B cell (primary cell): ENCODE results near the gene GCSH. TPM values are rescaled to one million over a fixed set of nuclear protein-coding genes. Genes with fewer than 3 reads are reported as not detected.

Source experiments
- ATAC-seq: fragments of 200-7000 bp; cut with Tn5 transposase; one replicate; pipeline ENCODE4 v1.10.0; 2021; ENCODE audit warnings: low read depth, mild to moderate bottlenecking, moderate number of reproducible peaks, moderate library complexity
- CTCF ChIA-PET: fragments of 350-600 bp; sonication (Branson Sonifier 250); formaldehyde crosslinking; loops from one replicate; lab custom pipeline; 2021; ENCODE audit warnings: antibody characterized with exemption, inconsistent platforms; lab: Charles Lee
- POLR2A ChIA-PET: fragments of 350-600 bp; sonication (Branson Sonifier 250); formaldehyde crosslinking; loops from one replicate; lab custom pipeline; 2021; ENCODE audit warnings: antibody characterized with exemption; lab: Charles Lee
- DNase-seq: peaks from one replicate; pipeline ENCODE4 v3.0.0; 2013
- H2AFZ ChIP-seq: 2 replicates; pipeline ENCODE4 v1.6.1; 2012; ENCODE audit warnings: mild to moderate bottlenecking, low read depth, low read length; ENCODE audit not compliant: insufficient read depth, poor library complexity, severe bottlenecking
- H3K27ac ChIP-seq, 2 donors: 1 replicate in 1 of 2; 2 replicates in 1 of 2; pipeline ENCODE4 v1.5.1; 2012 to 2013; ENCODE audit warnings: low read length in 2 of 2, mild to moderate bottlenecking in 2 of 2, moderate library complexity in 1 of 2
- H3K27me3 ChIP-seq, 4 experiments: fragments of 200-600 bp in 1 of 4; sonication (generic) in 1 of 4; replicated peaks in 1 of 4; 1 replicate in 2 of 4; 2 replicates in 2 of 4; pipeline versions ENCODE4 v1.6.1 to v1.7.0; 2013 to 2016; ENCODE audit warnings: low read length in 3 of 4, mild to moderate bottlenecking in 2 of 4, mixed read lengths in 1 of 4, moderate library complexity in 1 of 4; ENCODE audit not compliant: insufficient read depth in 4 of 4, control insufficient read depth in 3 of 4; ENCODE audit errors: control extremely low read depth in 1 of 4
- H3K36me3 ChIP-seq, 2 experiments: replicated peaks in 1 of 2; 1 replicate in 1 of 2; 2 replicates in 1 of 2; pipeline versions ENCODE4 v1.6.1 to v1.7.1; 2013; ENCODE audit warnings: low read length in 1 of 2; ENCODE audit not compliant: insufficient read depth in 2 of 2, control insufficient read depth in 1 of 2; ENCODE audit errors: control extremely low read depth in 1 of 2, extremely low read depth in 1 of 2
- H3K4me1 ChIP-seq, 2 donors: fragments of 200-600 bp in 1 of 2; sonication (generic) in 1 of 2; 1 replicate in 1 of 2; 2 replicates in 1 of 2; pipeline versions ENCODE4 v1.5.1 to v1.6.1; 2013 to 2017; ENCODE audit warnings: low read length in 2 of 2; ENCODE audit not compliant: control insufficient read depth in 2 of 2, insufficient read depth in 2 of 2
- H3K4me2 ChIP-seq: replicated peaks from 2 replicates; pipeline ENCODE3; 2012; ENCODE audit warnings: mild to moderate bottlenecking, low read depth, low read length; ENCODE audit not compliant: poor library complexity, severe bottlenecking
- H3K4me3 ChIP-seq, 5 experiments: fragments of 200-600 bp in 1 of 5; sonication (generic) in 1 of 5; 1 replicate in 3 of 5; 2 replicates in 2 of 5; pipeline versions ENCODE4 v1.5.1 to v1.7.0; 2011 to 2016; ENCODE audit warnings: low read length in 4 of 5, mild to moderate bottlenecking in 4 of 5, low read depth in 2 of 5, control low read depth in 1 of 5, moderate library complexity in 1 of 5; ENCODE audit not compliant: insufficient read depth in 1 of 5; ENCODE audit errors: control extremely low read depth in 1 of 5, extremely low read depth in 1 of 5
- H3K79me2 ChIP-seq: fragments of 200-600 bp; sonication (generic); one replicate; pipeline ENCODE4 v1.6.0; 2016; ENCODE audit warnings: low read length; ENCODE audit not compliant: control insufficient read depth, insufficient read depth
- H3K9ac ChIP-seq: fragments of 200-600 bp; sonication (generic); 2 replicates; pipeline ENCODE4 v1.6.1; 2017; ENCODE audit warnings: mild to moderate bottlenecking, low read length, moderate library complexity
- H3K9me3 ChIP-seq, 3 donors: one replicate each; pipeline versions ENCODE4 v1.6.1 to v1.7.1; 2013; ENCODE audit warnings: low read length in 2 of 3; ENCODE audit not compliant: control insufficient read depth in 2 of 3, insufficient read depth in 1 of 3; ENCODE audit errors: control extremely low read depth in 1 of 3
- H4K20me1 ChIP-seq: 2 replicates; pipeline ENCODE4 v1.6.0; 2012; ENCODE audit warnings: mild to moderate bottlenecking, low read length; ENCODE audit not compliant: insufficient read depth, control insufficient read depth, poor library complexity, severe bottlenecking
- H3K27ac Mint-ChIP-seq: one replicate; pipeline ENCODE4 v1.8.0; 2021; ENCODE audit warnings: mixed read lengths
- H3K27me3 Mint-ChIP-seq: one replicate; pipeline ENCODE4 v1.8.0; 2021; ENCODE audit warnings: mixed read lengths
- H3K4me1 Mint-ChIP-seq: one replicate; pipeline ENCODE4 v1.8.0; 2021; ENCODE audit warnings: mixed read lengths
- H3K4me3 Mint-ChIP-seq: one replicate; pipeline ENCODE4 v1.8.0; 2021; ENCODE audit warnings: mixed read lengths
- H3K9me3 Mint-ChIP-seq: one replicate; pipeline ENCODE4 v1.8.0; 2022; ENCODE audit warnings: mixed read lengths; ENCODE audit not compliant: insufficient read depth
- CTCF ChIP-seq: fragments of 200-600 bp; IDR thresholded peaks from one replicate; pipeline ENCODE4 v1.8.0; 2022; ENCODE audit warnings: antibody characterized with exemption, mild to moderate bottlenecking
- EZH2 ChIP-seq: IDR thresholded peaks from 2 replicates; pipeline ENCODE4 v1.6.1; 2012; ENCODE audit warnings: borderline replicate concordance, low read depth, mild to moderate bottlenecking, moderate library complexity, low read length; ENCODE audit not compliant: insufficient read depth, poor library complexity, severe bottlenecking
- WGBS: methylation state at CpG from one replicate; pipeline ENCODE4 v1.1.5; 2013; ENCODE audit warnings: missing lambda C conversion rate; ENCODE audit not compliant: insufficient coverage; 5-methylcytosine and 5-hydroxymethylcytosine counted together
- intact Hi-C: fragments of 100-400 bp; cut with micrococcal nuclease; formaldehyde crosslinking; loops from one replicate; pipeline ENCODE4 v1.10.0; 2022
- polyA plus RNA-seq: library from polyadenylated mRNA; depleted of rRNA; stranded (reverse); fragments of >200 nt; gene quantifications from 2 replicates; pipeline ENCODE4 v1.2.3, GENCODE V29; 2012
- total RNA-seq, 2 donors: library from RNA; stranded (reverse); fragments of 120-200 nt in 1 of 2; gene quantifications; 1 replicate in 1 of 2; 2 replicates in 1 of 2; pipeline versions ENCODE4 v1.2.3 to v1.2.4, GENCODE V29; 2013 to 2022

GCSH gene
- total and polyA plus RNA-seq, 2 donors (not counting 1 experiment from before 2014, with no cell fraction given): 1.9 to 4.5 TPM

DNA sequence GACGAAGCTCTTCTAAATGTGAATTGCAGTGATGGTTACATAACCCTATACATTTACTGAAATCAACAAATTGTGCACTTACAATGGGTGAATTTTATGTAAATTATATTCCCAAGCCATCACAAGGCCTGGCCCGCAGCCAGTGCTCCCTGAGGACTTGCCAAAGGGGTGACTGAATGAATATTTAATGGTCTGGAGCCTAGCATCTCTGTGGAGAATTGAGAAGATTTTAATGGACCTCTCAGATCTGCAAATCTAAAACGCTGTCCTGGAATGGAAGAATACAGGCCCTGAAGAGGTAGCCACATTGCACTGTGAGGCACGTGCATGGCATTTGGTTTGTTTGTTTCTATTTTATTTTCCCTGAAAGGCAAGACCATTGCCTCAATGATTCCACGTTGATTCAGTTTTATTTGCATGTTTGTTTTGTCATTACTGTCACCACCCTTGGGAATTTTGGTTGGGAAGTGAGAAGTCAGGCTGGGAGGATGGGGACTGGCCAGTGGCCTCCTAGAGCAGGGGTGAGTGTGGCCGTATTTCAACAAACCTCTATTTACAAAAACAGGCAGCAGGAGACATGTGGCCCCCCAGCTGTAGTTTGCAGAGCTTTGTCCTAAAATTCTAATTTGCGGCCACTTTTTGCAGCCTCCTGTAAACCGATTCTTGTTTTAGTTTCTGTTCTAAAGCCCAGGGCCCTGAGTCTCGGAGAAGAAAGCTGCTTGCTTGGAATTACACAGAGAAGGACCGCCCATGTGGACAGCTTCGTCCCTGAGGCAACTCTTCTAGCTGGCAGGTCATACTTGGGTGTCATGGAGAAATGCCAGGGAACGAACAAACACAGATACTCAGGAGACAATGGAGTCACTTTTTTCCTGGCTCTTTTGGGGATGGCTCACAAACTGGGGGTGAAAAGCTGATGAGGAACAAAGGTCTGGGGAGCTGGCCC lies 40.5 kb upstream of the GCSH start:
- Histone ChIP-seq H3K4me1 (no peaks in the 10 kb centered on the region), H3K79me2 (no peaks in the 10 kb centered on the region), H3K27ac (no peak overlapping the region), H2AFZ (no peak overlapping the region), H4K20me1 (no peaks in the 10 kb centered on the region), H3K4me2 (no peak overlapping the region), H3K9me3 (no peaks in the 10 kb centered on the region), H3K9ac (no peak overlapping the region), H3K36me3 (no peaks in the 10 kb centered on the region), H3K27me3 (peaks cover 0 to 3% (median 0%) of the 10 kb centered on the region in 4 experiments), H3K4me3 (no peak overlapping the region)
- CTCF ChIA-PET: no interaction called here
- Mint-ChIP-seq H3K4me3 (no peak overlapping the region), H3K9me3 (no peaks in the 10 kb centered on the region), H3K27me3 (no peaks in the 10 kb centered on the region), H3K4me1 (no peaks in the 10 kb centered on the region), H3K27ac (no peak overlapping the region)
- ATAC-seq (no peak), DNase-seq (no peak)
- TF ChIP-seq CTCF (no peak), EZH2 (no peak)
- POLR2A ChIA-PET: no interaction called here
- intact Hi-C loops: no loop called here
- 74% methylated on average over 9 of the region's 12 CpGs for WGBS

DNA sequence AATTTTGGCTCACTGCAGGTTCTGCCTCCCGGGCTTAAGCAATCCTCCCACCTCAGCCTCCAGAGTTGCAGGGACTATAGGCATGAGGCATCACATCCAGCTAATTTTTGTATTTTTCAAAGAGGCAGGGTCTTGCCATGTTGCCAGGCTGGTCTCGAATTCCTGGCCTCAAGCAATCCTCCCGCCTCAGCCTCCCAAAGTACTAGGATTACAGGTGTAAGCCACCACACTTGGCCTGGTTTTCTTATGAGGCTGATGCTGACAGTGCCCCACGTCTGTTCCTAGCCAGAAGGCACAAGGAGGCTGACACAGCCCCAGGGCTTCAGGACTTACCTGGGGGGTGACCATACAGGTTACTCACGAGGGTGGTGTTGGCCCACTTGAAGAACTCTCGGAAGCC lies 33.9 kb upstream of the GCSH start:
- H3K4me3 Mint-ChIP-seq: no peak overlapping the region
- Histone ChIP-seq H3K9me3 (no peaks in the 10 kb centered on the region), H4K20me1 (no peaks in the 10 kb centered on the region), H3K4me3 (no peak overlapping the region), H3K4me2 (no peak overlapping the region), H3K36me3 (no peaks in the 10 kb centered on the region), H3K27me3 (peaks cover 0 to 3% (median 0%) of the 10 kb centered on the region in 4 experiments), H2AFZ (no peak overlapping the region), H3K27ac (no peak overlapping the region), H3K4me1 (no peaks in the 10 kb centered on the region), H3K79me2 (no peaks in the 10 kb centered on the region), H3K9ac (no peak overlapping the region)
- DNase-seq: no peak
- no peaks in the 10 kb centered on the region for H3K9me3 Mint-ChIP-seq
- CTCF ChIA-PET: no interaction called here
- WGBS: 87% methylated on average over 6 of the region's 6 CpGs
- H3K27me3 Mint-ChIP-seq: peaks cover 3% of the 10 kb centered on the region
- no peak for ATAC-seq
- POLR2A ChIA-PET: no interaction called here
- TF ChIP-seq CTCF (no peak), EZH2 (no peak)
- no peaks in the 10 kb centered on the region for H3K4me1 Mint-ChIP-seq
- intact Hi-C loops: no loop called here
- no peak overlapping the region for H3K27ac Mint-ChIP-seq
